Activated T-cell treated with anti-CD3 and anti-CD28 coated beads, Interleukin-2, amount 50 U/mL, for 4 hours (primary cell): ENCODE measurements around the gene GNAQ. TPM values are rescaled to one million over a fixed set of nuclear protein-coding genes. Genes with fewer than 3 reads are reported as not detected.

Experiments
- ATAC-seq, 2 donors: fragments of 200-7000 bp; cut with Tn5 transposase; one replicate each; pipeline ENCODE4 v1.10.0; 2021
- DNase-seq: peaks from one replicate; pipeline ENCODE4 v3.0.0-alpha.2; 2020
- H3K27me3 Mint-ChIP-seq: one replicate; pipeline ENCODE4 v1.8.0; 2021; ENCODE audit warnings: low read depth, mixed read lengths
- H3K36me3 Mint-ChIP-seq: one replicate; pipeline ENCODE4 v1.8.0; 2022; ENCODE audit warnings: mixed read lengths; ENCODE audit not compliant: insufficient read depth
- H3K4me1 Mint-ChIP-seq: one replicate; pipeline ENCODE4 v1.8.0; 2021; ENCODE audit warnings: low read depth, mixed read lengths
- H3K4me3 Mint-ChIP-seq: one replicate; pipeline ENCODE4 v1.8.0; 2021; ENCODE audit warnings: mild to moderate bottlenecking, moderate library complexity, mixed read lengths
- H3K9me3 Mint-ChIP-seq: one replicate; pipeline ENCODE4 v1.8.0; 2021; ENCODE audit warnings: mixed read lengths
- total RNA-seq, 3 donors: library from RNA; stranded (reverse); gene quantifications; one replicate each; pipeline ENCODE4 v1.2.1, GENCODE V29; 2021

Gene GNAQ
- total RNA-seq, 3 donors from 2014 or later, result 18.2 to 20.1 (median 18.9) TPM

DNA sequence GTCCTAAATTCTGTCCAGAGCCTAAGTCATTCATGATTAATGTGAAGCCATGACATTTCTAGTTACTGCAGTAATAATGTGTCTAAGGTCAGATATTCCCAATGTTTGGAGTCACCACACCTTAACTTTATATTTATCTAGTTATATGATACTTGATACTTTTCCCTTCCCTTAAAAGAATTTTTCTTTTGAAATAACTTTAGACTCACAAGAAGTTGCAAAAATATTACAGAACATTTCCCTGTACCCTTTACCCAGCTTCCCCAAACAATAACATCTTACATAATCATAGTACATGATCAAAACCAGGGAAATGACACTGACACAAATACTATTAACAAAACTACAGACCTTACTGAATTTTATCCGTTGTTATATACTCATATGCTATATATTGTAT lies 233.5 kb downstream of the GNAQ start:
- Mint-ChIP-seq H3K4me3 (no peak overlapping the region), H3K36me3 (peaks cover 40% of the 10 kb centered on the region)

GRCh38 chr9:77794985-77795384 lies 236.6 kb downstream of the GNAQ start:
- H3K27me3 Mint-ChIP-seq, result no peaks in the 10 kb centered on the region
- no peak overlapping the region for H3K4me3 Mint-ChIP-seq
- DNase-seq (no peak), ATAC-seq (no peak)
- no peaks in the 10 kb centered on the region for H3K4me1 Mint-ChIP-seq
- no peaks in the 10 kb centered on the region for H3K9me3 Mint-ChIP-seq
- peaks cover 37% of the 10 kb centered on the region for H3K36me3 Mint-ChIP-seq

More for the DNA sequence above, 233.5 kb downstream of the GNAQ start:
- Mint-ChIP-seq H3K4me1 (peaks cover 2% of the 10 kb centered on the region), H3K9me3 (no peaks in the 10 kb centered on the region), H3K27me3 (no peaks in the 10 kb centered on the region)
- DNase-seq, result no peak
- ATAC-seq, result no peak

DNA sequence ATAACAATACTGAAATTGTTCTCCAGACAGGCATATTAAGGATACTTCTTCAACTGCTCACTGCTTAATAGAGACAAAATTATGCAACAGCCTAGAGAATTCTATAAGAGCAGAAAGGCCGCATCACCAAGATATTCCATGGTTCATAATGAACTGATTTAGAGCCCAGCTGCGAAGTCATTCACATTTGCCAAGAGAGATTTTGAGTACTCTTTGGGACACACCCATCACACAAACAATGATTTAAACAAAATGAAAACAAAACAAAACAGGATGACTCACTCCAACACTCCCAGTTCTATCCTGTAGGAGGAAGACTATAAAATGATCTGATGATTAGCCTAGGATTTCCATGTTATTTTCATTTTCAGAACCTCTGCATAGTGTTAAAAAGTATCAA lies 237.8 kb downstream of the GNAQ start:
- no peak overlapping the region for H3K4me3 Mint-ChIP-seq
- H3K9me3 Mint-ChIP-seq, result no peaks in the 10 kb centered on the region
- ATAC-seq (no peak), DNase-seq (no peak)
- no peaks in the 10 kb centered on the region for H3K4me1 Mint-ChIP-seq
- peaks cover 38% of the 10 kb centered on the region for H3K36me3 Mint-ChIP-seq
- H3K27me3 Mint-ChIP-seq, result no peaks in the 10 kb centered on the region

- Mint-ChIP-seq H3K36me3 (peaks cover 33% of the 10 kb centered on the region), H3K9me3 (no peaks in the 10 kb centered on the region), H3K4me1 (peaks cover 2% of the 10 kb centered on the region), H3K27me3 (no peaks in the 10 kb centered on the region), H3K4me3 (no peak overlapping the region)
- DNase-seq, result no peak
- ATAC-seq, result no peak
These were observed 241.7 kb downstream of the GNAQ start for GRCh38 chr9:77789891-77790290.

GRCh38 chr9:77785341-77785740 lies 246.3 kb downstream of the GNAQ start:
- Mint-ChIP-seq H3K36me3 (peaks cover 21% of the 10 kb centered on the region), H3K27me3 (no peaks in the 10 kb centered on the region), H3K4me3 (no peak overlapping the region), H3K4me1 (peaks cover 16% of the 10 kb centered on the region), H3K9me3 (no peaks in the 10 kb centered on the region)
- DNase-seq (no peak), ATAC-seq (no peak)

DNA sequence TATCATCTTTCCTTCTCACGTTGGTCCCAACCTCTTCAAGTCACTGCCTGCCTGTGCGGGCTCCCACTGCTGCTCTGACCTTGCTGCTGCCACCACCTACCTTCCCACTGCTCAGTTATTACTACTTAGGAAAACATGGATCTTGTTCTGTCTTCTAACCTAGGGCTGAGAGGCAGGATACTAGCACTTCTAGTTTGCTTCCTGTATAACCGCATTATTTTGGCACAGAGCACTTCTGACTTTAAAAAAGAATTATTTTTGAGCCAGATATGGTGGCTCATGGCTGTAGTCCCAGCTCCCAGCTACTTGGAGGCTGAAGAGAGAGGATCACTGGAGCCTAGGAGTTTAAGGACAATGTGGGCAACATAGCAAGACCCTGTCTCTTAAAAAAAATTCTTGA lies 248.1 kb downstream of the GNAQ start:
- DNase-seq, result no peak
- Mint-ChIP-seq H3K4me1 (peaks cover 34% of the 10 kb centered on the region), H3K27me3 (no peaks in the 10 kb centered on the region), H3K9me3 (no peaks in the 10 kb centered on the region), H3K4me3 (no peak overlapping the region), H3K36me3 (peaks cover 24% of the 10 kb centered on the region)
- no peak for ATAC-seq

- peak; percentile 43 to 67 for ATAC-seq
- H3K4me3 Mint-ChIP-seq, result peak overlapping the region; percentile 74
These were observed 252.6 kb downstream of the GNAQ start for GRCh38 chr9:77779010-77779409.

DNA sequence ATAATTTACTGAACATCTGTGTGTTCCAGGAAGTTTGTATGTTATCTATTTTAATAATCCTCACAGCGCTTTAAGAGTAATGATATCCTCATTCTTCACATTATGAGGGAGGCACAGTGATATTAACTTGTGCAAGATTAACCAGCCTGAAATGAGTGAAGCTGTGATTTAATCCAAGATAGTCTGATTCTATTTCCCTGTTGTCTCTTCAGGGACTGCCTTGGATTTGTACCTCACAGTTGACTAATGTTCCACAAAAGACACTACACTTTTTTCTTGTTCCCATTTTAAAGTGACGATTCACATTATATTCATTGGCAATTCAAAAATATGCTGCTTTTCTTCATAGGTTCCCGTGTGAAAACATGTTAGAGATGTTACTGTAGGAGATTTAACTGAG lies 258.2 kb downstream of the GNAQ start:
- peaks cover 5% of the 10 kb centered on the region for H3K4me1 Mint-ChIP-seq
- H3K9me3 Mint-ChIP-seq, result peaks cover 12% of the 10 kb centered on the region
- DNase-seq, result no peak
- H3K27me3 Mint-ChIP-seq, result no peaks in the 10 kb centered on the region
- H3K36me3 Mint-ChIP-seq, result peaks cover 24% of the 10 kb centered on the region
- no peak overlapping the region for H3K4me3 Mint-ChIP-seq
- ATAC-seq, result no peak

More at GRCh38 chr9:77779010-77779409, 252.6 kb downstream of the GNAQ start:
- Mint-ChIP-seq H3K36me3 (peaks cover 26% of the 10 kb centered on the region), H3K9me3 (peaks cover 13% of the 10 kb centered on the region), H3K27me3 (no peaks in the 10 kb centered on the region), H3K4me1 (peaks cover 38% of the 10 kb centered on the region)
- no peak for DNase-seq

DNA sequence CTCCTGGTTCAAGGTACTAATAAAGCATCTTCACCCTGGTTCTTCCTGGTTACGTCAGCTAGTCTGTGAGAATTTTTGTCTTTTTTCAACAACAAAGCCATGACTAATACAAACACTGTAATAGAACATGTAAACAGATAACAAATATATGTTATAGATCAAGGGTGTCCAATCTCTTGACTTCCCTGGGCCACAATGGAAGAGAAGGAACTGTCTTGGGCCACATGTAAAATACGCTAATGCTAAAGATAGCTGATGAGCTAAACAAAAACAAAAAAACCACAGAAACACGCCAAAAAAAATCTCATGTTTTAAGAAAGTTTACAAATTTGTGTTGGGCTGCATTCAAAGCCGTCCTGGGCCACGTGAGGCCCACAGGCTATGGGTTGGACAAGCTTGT lies 259.0 kb downstream of the GNAQ start:
- Mint-ChIP-seq H3K36me3 (peaks cover 22% of the 10 kb centered on the region), H3K27me3 (no peaks in the 10 kb centered on the region), H3K9me3 (peaks cover 6% of the 10 kb centered on the region), H3K4me3 (no peak overlapping the region), H3K4me1 (peaks cover 2% of the 10 kb centered on the region)
- ATAC-seq (no peak), DNase-seq (no peak)

- ATAC-seq (no peak), DNase-seq (no peak)
- peaks cover 1% of the 10 kb centered on the region for H3K4me1 Mint-ChIP-seq
- no peaks in the 10 kb centered on the region for H3K27me3 Mint-ChIP-seq
- H3K9me3 Mint-ChIP-seq, result no peaks in the 10 kb centered on the region
- H3K36me3 Mint-ChIP-seq, result peaks cover 14% of the 10 kb centered on the region
- no peak overlapping the region for H3K4me3 Mint-ChIP-seq
These were observed 260.4 kb downstream of the GNAQ start for GRCh38 chr9:77771171-77771570.

DNA sequence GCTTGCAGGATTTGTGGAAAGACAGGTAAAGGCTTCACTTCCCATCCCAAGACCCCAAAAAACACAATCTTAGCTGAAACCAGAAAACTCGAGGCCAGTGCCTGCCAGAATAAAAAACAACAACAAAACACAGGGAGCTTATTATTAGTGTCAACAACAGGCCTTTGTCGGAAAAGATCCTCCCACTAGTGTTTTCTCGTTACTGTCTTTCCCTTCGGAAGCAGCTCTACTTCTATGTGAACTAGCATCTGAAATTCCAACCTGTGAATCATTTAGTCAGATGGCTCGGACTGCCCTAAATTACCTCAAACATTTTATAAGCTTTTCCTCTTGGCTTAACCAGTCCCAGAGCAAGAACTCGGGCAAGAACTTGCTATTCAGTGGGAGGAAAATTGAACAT lies 261.3 kb downstream of the GNAQ start:
- no peaks in the 10 kb centered on the region for H3K27me3 Mint-ChIP-seq
- H3K9me3 Mint-ChIP-seq, result peaks cover 5% of the 10 kb centered on the region

DNA sequence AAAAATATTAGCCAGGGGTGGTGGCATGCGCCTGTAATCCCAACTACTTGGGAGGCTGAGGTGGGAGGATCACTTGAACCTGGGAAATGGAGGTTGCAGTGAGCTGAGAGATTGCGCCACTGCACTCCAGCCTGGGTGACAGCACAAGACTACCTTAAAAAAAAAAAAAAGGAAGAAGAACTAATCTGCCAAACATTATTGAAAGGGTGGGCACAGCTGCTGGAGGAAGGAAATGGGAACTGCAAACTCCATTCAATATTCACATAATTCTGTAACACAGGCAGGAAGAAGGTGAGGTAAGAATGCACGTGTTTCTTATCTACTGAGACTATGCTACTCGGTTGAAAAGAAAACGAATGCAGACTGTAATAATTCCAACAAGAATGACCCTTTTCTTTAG lies 262.4 kb downstream of the GNAQ start:
- Mint-ChIP-seq H3K36me3 (peaks cover 16% of the 10 kb centered on the region), H3K27me3 (no peaks in the 10 kb centered on the region), H3K4me3 (no peak overlapping the region), H3K9me3 (peaks cover 5% of the 10 kb centered on the region), H3K4me1 (peaks cover 7% of the 10 kb centered on the region)
- DNase-seq (no peak), ATAC-seq (no peak)

More for the DNA sequence above, 261.3 kb downstream of the GNAQ start:
- no peak for DNase-seq
- Mint-ChIP-seq H3K4me1 (peaks cover 5% of the 10 kb centered on the region), H3K36me3 (peaks cover 16% of the 10 kb centered on the region), H3K4me3 (no peak overlapping the region)
- ATAC-seq, result no peak

- Mint-ChIP-seq H3K4me1 (peaks cover 7% of the 10 kb centered on the region), H3K36me3 (peaks cover 14% of the 10 kb centered on the region), H3K27me3 (no peaks in the 10 kb centered on the region), H3K9me3 (peaks cover 5% of the 10 kb centered on the region), H3K4me3 (no peak overlapping the region)
- ATAC-seq, result no peak
- no peak for DNase-seq
These were observed 265.0 kb downstream of the GNAQ start for GRCh38 chr9:77766587-77766986.

DNA sequence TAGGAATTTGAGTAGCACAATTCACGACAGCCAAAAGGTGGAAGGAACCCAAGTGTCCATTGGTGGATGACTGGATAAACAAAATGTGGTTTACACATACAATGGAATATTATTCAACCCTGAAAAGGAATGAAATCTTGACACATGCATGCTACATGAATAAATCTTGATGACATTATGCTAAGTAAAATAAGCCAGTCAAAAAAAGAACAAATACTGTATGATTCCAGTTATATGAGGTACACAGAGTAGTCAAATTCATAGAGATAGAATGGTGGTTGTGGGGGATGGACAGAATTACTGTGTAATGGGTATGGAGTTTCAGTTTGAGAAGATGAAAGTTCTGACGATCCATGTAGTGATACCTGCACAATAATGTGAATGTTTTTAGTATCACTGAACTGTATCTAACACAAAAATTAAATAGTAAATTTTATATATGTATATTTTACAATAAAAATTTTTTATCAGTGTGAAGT lies 265.8 kb downstream of the GNAQ start:
- Mint-ChIP-seq H3K4me1 (peaks cover 7% of the 10 kb centered on the region), H3K9me3 (peaks cover 5% of the 10 kb centered on the region)

DNA sequence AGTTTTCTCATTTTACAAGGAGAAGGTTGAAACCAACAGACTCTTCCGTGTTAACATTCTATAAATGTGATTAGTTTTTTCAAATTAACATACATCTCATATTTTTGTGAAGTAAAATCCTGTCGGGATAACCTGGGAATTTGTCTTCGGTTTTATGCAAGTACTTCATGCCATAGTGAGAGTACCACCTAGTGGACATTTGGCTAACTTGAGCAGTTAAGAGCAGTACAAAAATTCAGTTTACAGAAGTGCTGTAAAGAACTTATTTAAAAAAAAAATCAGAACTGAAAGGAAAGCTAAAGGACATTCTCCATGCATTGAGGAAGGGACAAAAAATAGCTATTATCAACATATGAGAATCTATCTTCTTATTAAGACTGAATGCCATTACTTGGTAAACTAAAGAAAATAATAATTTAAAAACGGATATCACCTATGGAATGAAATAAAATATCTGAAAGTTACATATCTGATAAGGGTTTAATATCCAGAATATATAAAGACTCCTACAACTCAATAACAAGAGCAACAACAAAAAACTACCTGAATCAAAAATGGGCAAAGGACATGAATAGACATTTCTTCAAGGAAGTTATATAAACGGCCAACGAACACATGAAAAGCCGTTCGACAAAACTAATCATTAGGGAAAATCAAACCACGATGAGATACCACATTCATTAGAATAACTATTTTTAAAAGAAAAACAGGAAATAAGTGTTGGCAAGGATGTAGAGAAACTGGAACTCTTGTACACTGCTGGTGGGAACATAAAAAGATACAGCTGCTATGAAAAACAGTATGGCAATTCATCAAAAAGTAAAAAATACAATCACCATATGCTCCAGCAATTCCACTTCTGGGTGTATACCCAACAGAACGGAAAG lies 266.5 kb downstream of the GNAQ start:
- Mint-ChIP-seq H3K36me3 (peaks cover 12% of the 10 kb centered on the region), H3K27me3 (no peaks in the 10 kb centered on the region), H3K4me3 (no peak overlapping the region), H3K4me1 (peaks cover 7% of the 10 kb centered on the region), H3K9me3 (peaks cover 5% of the 10 kb centered on the region)
- no peak for ATAC-seq
- no peak for DNase-seq

More for the DNA sequence above, 265.8 kb downstream of the GNAQ start:
- DNase-seq (no peak), ATAC-seq (peak; percentile 60 to 78)
- Mint-ChIP-seq H3K27me3 (no peaks in the 10 kb centered on the region), H3K36me3 (peaks cover 14% of the 10 kb centered on the region), H3K4me3 (no peak overlapping the region)
